Prostate gland (tissue), 2 donors: ENCODE data around the gene STUB1.

Experiments used
- CTCF ChIP-seq, 4 experiments: fragments of 200-600 bp in 2 of 4; fragments of 450-650 bp in 2 of 4; sonication (generic) in 2 of 4; IDR thresholded peaks; 1 replicate in 3 of 4; 2 replicates in 1 of 4; pipeline ENCODE4 v1.5.1; 2016 to 2019; ENCODE audit warnings: antibody characterized with exemption in 4 of 4, mild to moderate bottlenecking in 2 of 4, moderate library complexity in 2 of 4
- POLR2A ChIP-seq: fragments of 450-650 bp; IDR thresholded peaks from one replicate; pipeline ENCODE4 v1.6.1; 2016; ENCODE audit warnings: antibody characterized with exemption, mild to moderate bottlenecking

- no peak for TF ChIP-seq POLR2A
- no peak for TF ChIP-seq CTCF (IDR thresholded peaks at IDR 0.05)
These were observed 3.7 kb upstream of the STUB1 start for GRCh38 chr16:676565-676902.
